Measurements from ENCODE around the gene FMN1. TPM values are rescaled to one million over a fixed set of nuclear protein-coding genes. Genes with fewer than 3 reads are reported as not detected.
A peak's percentile ranks its signal among the peaks of the same experiment; 100 is the strongest.

FMN1 gene
- total RNA-seq, 1 experiment from 2014 or later = 1.2 TPM

GRCh38 chr15:33046329-33046728, 148.2 kb downstream of the FMN1 start:
- TF ChIP-seq CTCF (IDR thresholded peaks at IDR 0.05; ENCODE audit: unreplicated experiment) = no peak
- BruUV-seq (replicated peaks) = no TSS peak
- ChIA-PET CTCF (no interaction called here), POLR2A (no interaction called here)
- H3K4me3 Mint-ChIP-seq (ENCODE audit: unreplicated experiment) = no peak overlapping the region
- no peaks in the 10 kb centered on the region for H3K27me3 Mint-ChIP-seq (ENCODE audit: insufficient read depth, unreplicated experiment)
- no peaks in the 10 kb centered on the region for H3K36me3 Mint-ChIP-seq (ENCODE audit: insufficient read depth, unreplicated experiment)
- peaks cover 19% of the 10 kb centered on the region for H3K9me3 Mint-ChIP-seq (ENCODE audit: unreplicated experiment)
- no peak overlapping the region for H3K27ac Mint-ChIP-seq (ENCODE audit: low read depth, unreplicated experiment)
- no peak for DNase-seq (ENCODE audit: unreplicated experiment)
- intact Hi-C loops (cut with micrococcal nuclease) = no loop called here
- no peaks in the 10 kb centered on the region for H3K4me1 Mint-ChIP-seq (ENCODE audit: insufficient read depth, unreplicated experiment)

GRCh38 chr15:33045066-33045810, 149.3 kb downstream of the FMN1 start:
- ChIA-PET POLR2A (interaction anchor here (0.6 to 0.9 kb wide), 2 partner anchors 16 to 96 kb away, joined by 3 read pairs; no protein-coding TSS in a partner anchor), CTCF (interaction anchor here (0.6 to 1.2 kb wide), 4 partner anchors 23 to 1038 kb away, joined by 3 to 4 read pairs (median 4); no protein-coding TSS in a partner anchor)
- H3K27me3 Mint-ChIP-seq (ENCODE audit: insufficient read depth, unreplicated experiment) = no peaks in the 10 kb centered on the region
- peak; percentile 20 for DNase-seq (ENCODE audit: unreplicated experiment)
- H3K36me3 Mint-ChIP-seq (ENCODE audit: insufficient read depth, unreplicated experiment) = no peaks in the 10 kb centered on the region
- intact Hi-C loops (cut with micrococcal nuclease) = no loop called here
- no peak overlapping the region for H3K4me3 Mint-ChIP-seq (ENCODE audit: unreplicated experiment)
- no TSS peak for BruUV-seq (replicated peaks)
- no peaks in the 10 kb centered on the region for H3K4me1 Mint-ChIP-seq (ENCODE audit: insufficient read depth, unreplicated experiment)
- peaks cover 19% of the 10 kb centered on the region for H3K9me3 Mint-ChIP-seq (ENCODE audit: unreplicated experiment)
- no peak overlapping the region for H3K27ac Mint-ChIP-seq (ENCODE audit: low read depth, unreplicated experiment)
- no peak for TF ChIP-seq CTCF (IDR thresholded peaks at IDR 0.05; ENCODE audit: unreplicated experiment)

- Mint-ChIP-seq H3K36me3 (ENCODE audit: insufficient read depth, unreplicated experiment) (no peaks in the 10 kb centered on the region), H3K4me1 (ENCODE audit: insufficient read depth, unreplicated experiment) (no peaks in the 10 kb centered on the region), H3K4me3 (ENCODE audit: unreplicated experiment) (no peak overlapping the region), H3K9me3 (ENCODE audit: unreplicated experiment) (peaks cover 19% of the 10 kb centered on the region), H3K27ac (ENCODE audit: low read depth, unreplicated experiment) (no peak overlapping the region), H3K27me3 (ENCODE audit: insufficient read depth, unreplicated experiment) (no peaks in the 10 kb centered on the region)
- ChIA-PET POLR2A (interaction anchor here (0.9 kb wide), 1 partner anchor 15 kb away, joined by 3 read pairs; no protein-coding TSS in a partner anchor), CTCF (interaction anchor here (0.6 to 1.2 kb wide), 3 partner anchors 23 to 1039 kb away, joined by 3 to 4 read pairs (median 4); no protein-coding TSS in a partner anchor)
- TF ChIP-seq CTCF (IDR thresholded peaks at IDR 0.05; ENCODE audit: unreplicated experiment) = no peak
- BruUV-seq (replicated peaks) = no TSS peak
- no peak for DNase-seq (ENCODE audit: unreplicated experiment)
- intact Hi-C loops (cut with micrococcal nuclease) = no loop called here
Measured at GRCh38 chr15:33044598-33044997, 149.9 kb downstream of the FMN1 start.

- intact Hi-C loops (cut with micrococcal nuclease) = no loop called here
- no peak for DNase-seq (ENCODE audit: unreplicated experiment)
- BruUV-seq (replicated peaks) = no TSS peak
- peaks cover 16% of the 10 kb centered on the region for H3K9me3 Mint-ChIP-seq (ENCODE audit: unreplicated experiment)
- no peak for TF ChIP-seq CTCF (IDR thresholded peaks at IDR 0.05; ENCODE audit: unreplicated experiment)
- no peaks in the 10 kb centered on the region for H3K36me3 Mint-ChIP-seq (ENCODE audit: insufficient read depth, unreplicated experiment)
- ChIA-PET CTCF (interaction anchor here (1.9 kb wide), 1 partner anchor 22 kb away, joined by 3 read pairs; no protein-coding TSS in a partner anchor), POLR2A (no interaction called here)
- H3K27ac Mint-ChIP-seq (ENCODE audit: low read depth, unreplicated experiment) = no peak overlapping the region
- no peaks in the 10 kb centered on the region for H3K27me3 Mint-ChIP-seq (ENCODE audit: insufficient read depth, unreplicated experiment)
- H3K4me3 Mint-ChIP-seq (ENCODE audit: unreplicated experiment) = no peak overlapping the region
- H3K4me1 Mint-ChIP-seq (ENCODE audit: insufficient read depth, unreplicated experiment) = no peaks in the 10 kb centered on the region
Measured at GRCh38 chr15:33043636-33044035, 150.9 kb downstream of the FMN1 start.

All from MCF 10A (cell line).